Thyroid gland (tissue), 4 donors: ENCODE results near the gene INF2. TPM values are rescaled to one million over a fixed set of nuclear protein-coding genes. Genes with fewer than 3 reads are reported as not detected.

ENCODE experiments used
- DNase-seq, 2 donors: peaks; one replicate each; pipeline ENCODE4 v3.0.0-alpha.2; 2019
- H3K27ac ChIP-seq, 3 donors: fragments of 200-600 bp; sonication (generic); 1 replicate in 2 of 3; 2 replicates in 1 of 3; pipeline ENCODE4 v1.5.1; 2016 to 2019; ENCODE audit warnings: mild to moderate bottlenecking in 1 of 3, moderate library complexity in 1 of 3
- H3K27me3 ChIP-seq: fragments of 200-600 bp; sonication (generic); one replicate; pipeline ENCODE4 v1.5.1; 2019
- H3K36me3 ChIP-seq, 2 donors: fragments of 200-600 bp; sonication (generic); one replicate each; pipeline ENCODE4 v1.5.1; 2016 to 2019
- H3K4me1 ChIP-seq, 2 donors: fragments of 200-600 bp; sonication (generic); one replicate each; pipeline ENCODE4 v1.5.1; 2017 to 2019
- H3K4me3 ChIP-seq, 3 donors: fragments of 200-600 bp; sonication (generic); replicated peaks in 1 of 3; 1 replicate in 2 of 3; 2 replicates in 1 of 3; pipeline ENCODE4 v1.5.1; 2016; ENCODE audit warnings: mild to moderate bottlenecking in 1 of 3
- H3K9me3 ChIP-seq: fragments of 200-600 bp; sonication (generic); one replicate; pipeline ENCODE4 v1.5.1; 2017
- CTCF ChIP-seq, 6 experiments: fragments of 200-600 bp in 3 of 6; fragments of 450-650 bp in 3 of 6; sonication (generic) in 3 of 6; IDR thresholded peaks; one replicate each; pipeline ENCODE4 v1.5.1; 2016 to 2019; ENCODE audit warnings: antibody characterized with exemption in 6 of 6, mild to moderate bottlenecking in 2 of 6, inconsistent platforms in 1 of 6, moderate library complexity in 1 of 6
- POLR2A ChIP-seq, 2 donors: fragments of 450-650 bp; IDR thresholded peaks; one replicate each; pipeline ENCODE4 v1.6.1; 2017; ENCODE audit warnings: antibody characterized with exemption in 2 of 2, mild to moderate bottlenecking in 2 of 2, moderate library complexity in 1 of 2
- WGBS, 2 donors: methylation state at CpG; one replicate each; pipeline ENCODE4 v1.1.5; 2017; 5-methylcytosine and 5-hydroxymethylcytosine counted together
- intact Hi-C: fragments of 100-400 bp; cut with DNase I; formaldehyde crosslinking; loops from one replicate; pipeline ENCODE4 v1.15.1; 2023
- total RNA-seq, 4 donors: library from RNA; depleted of rRNA; stranded (reverse); fragments of >200 nt; gene quantifications; one replicate each; pipeline ENCODE4 v1.2.3, GENCODE V29; 2016

The INF2 gene
- total RNA-seq, 4 donors from 2014 or later: 35.1 to 54.7 (median 42.5) TPM

GRCh38 chr14:104654119-104654518 is 35.3 kb upstream of the INF2 start:
- WGBS, 2 donors: 88 to 94% methylated on average over 6 of the region's 6 CpGs
- DNase-seq: no peak
- H3K9me3 ChIP-seq: no peaks in the 10 kb centered on the region
- TF ChIP-seq POLR2A (IDR thresholded peaks at IDR 0.05) (no peak), CTCF (IDR thresholded peaks at IDR 0.05) (no peak)
- H3K27ac ChIP-seq: no peak overlapping the region
- H3K4me1 ChIP-seq: peaks cover 0 to 6% of the 10 kb centered on the region in 2 donors
- H3K27me3 ChIP-seq: no peaks in the 10 kb centered on the region
- intact Hi-C loops: no loop called here
- no peak overlapping the region for H3K4me3 ChIP-seq
- H3K36me3 ChIP-seq: no peaks in the 10 kb centered on the region

- Histone ChIP-seq H3K27me3 (no peaks in the 10 kb centered on the region), H3K4me1 (peaks cover 0 to under 1% of the 10 kb centered on the region in 2 donors), H3K27ac (no peak overlapping the region), H3K36me3 (no peaks in the 10 kb centered on the region), H3K9me3 (no peaks in the 10 kb centered on the region), H3K4me3 (no peak overlapping the region)
- 77 to 84% methylated on average over 13 to 14 of the region's 14 CpGs for WGBS, 2 donors
- TF ChIP-seq POLR2A (IDR thresholded peaks at IDR 0.05): no peak
- no peak for TF ChIP-seq CTCF (IDR thresholded peaks at IDR 0.05)
- intact Hi-C loops: no loop called here
- no peak for DNase-seq
Observed at GRCh38 chr14:104655128-104655848, 34.1 kb upstream of the INF2 start.

GRCh38 chr14:104656014-104656714 is 33.3 kb upstream of the INF2 start:
- no peaks in the 10 kb centered on the region for H3K36me3 ChIP-seq
- WGBS, 2 donors: 66 to 68% methylated on average over 29 of the region's 29 CpGs
- no peaks in the 10 kb centered on the region for H3K9me3 ChIP-seq
- H3K27me3 ChIP-seq: no peaks in the 10 kb centered on the region
- intact Hi-C loops: loop anchor here (2.0 kb wide), 1 partner anchor 57 kb away; no protein-coding TSS in a partner anchor
- no peak for DNase-seq
- TF ChIP-seq CTCF (IDR thresholded peaks at IDR 0.05): no peak
- TF ChIP-seq POLR2A (IDR thresholded peaks at IDR 0.05): no peak
- H3K4me1 ChIP-seq: no peaks in the 10 kb centered on the region
- H3K4me3 ChIP-seq: no peak overlapping the region
- no peak overlapping the region for H3K27ac ChIP-seq

- TF ChIP-seq CTCF (IDR thresholded peaks at IDR 0.05) (no peak), POLR2A (IDR thresholded peaks at IDR 0.05) (no peak)
- Histone ChIP-seq H3K9me3 (no peaks in the 10 kb centered on the region), H3K4me1 (no peaks in the 10 kb centered on the region), H3K27me3 (no peaks in the 10 kb centered on the region), H3K27ac (no peak overlapping the region), H3K4me3 (no peak overlapping the region), H3K36me3 (no peaks in the 10 kb centered on the region)
- WGBS, 2 donors: 41 to 63% methylated on average over 4 to 6 of the region's 8 CpGs
- DNase-seq: no peak
- intact Hi-C loops: loop anchor here (2.0 kb wide), 1 partner anchor 56 kb away; no protein-coding TSS in a partner anchor
Observed at GRCh38 chr14:104657101-104657524, 32.3 kb upstream of the INF2 start.
